ENCODE measurements around the gene ASPHD2. TPM values are rescaled to one million over a fixed set of nuclear protein-coding genes. Genes with fewer than 3 reads are reported as not detected.
A peak's percentile ranks its signal among the peaks of the same experiment; 100 is the strongest.

Gene ASPHD2
- total RNA-seq, 4 donors from 2014 or later: 18.8 to 31.4 (median 22.2) TPM

- 42 to 52% methylated on average over 5 of the region's 5 CpGs for WGBS, 2 donors
- no peak overlapping the region for H3K4me3 ChIP-seq (ENCODE audit: low read depth, poor library complexity, severe bottlenecking)
- DNase-seq (ENCODE audit: low spot score in 2 of 2): no peak
- TF ChIP-seq CTCF (IDR thresholded peaks at IDR 0.05): no peak
- TF ChIP-seq POLR2A (IDR thresholded peaks at IDR 0.05): no peak
- intact Hi-C loops (cut with DNase I; ENCODE audit: low total_unique reads): no loop called here
Observed at GRCh38 chr22:26409719-26410335, 19.2 kb upstream of the ASPHD2 start.

- TF ChIP-seq CTCF (IDR thresholded peaks at IDR 0.05) (no peak), POLR2A (IDR thresholded peaks at IDR 0.05) (no peak)
- intact Hi-C loops (cut with DNase I; ENCODE audit: low total_unique reads): no loop called here
- no peak overlapping the region for H3K4me3 ChIP-seq (ENCODE audit: low read depth, poor library complexity, severe bottlenecking)
- DNase-seq (ENCODE audit: low spot score in 2 of 2): no peak
- 69 to 75% methylated on average over 5 of the region's 5 CpGs for WGBS, 2 donors
Observed at GRCh38 chr22:26410386-26410785, 18.7 kb upstream of the ASPHD2 start.

GRCh38 chr22:26414347-26414746 is 14.7 kb upstream of the ASPHD2 start:
- TF ChIP-seq POLR2A (IDR thresholded peaks at IDR 0.05) (no peak), CTCF (IDR thresholded peaks at IDR 0.05) (no peak)
- intact Hi-C loops (cut with DNase I; ENCODE audit: low total_unique reads): no loop called here
- DNase-seq (ENCODE audit: low spot score in 2 of 2): no peak
- H3K4me3 ChIP-seq (ENCODE audit: low read depth, poor library complexity, severe bottlenecking): no peak overlapping the region
- 82 to 89% methylated on average over 4 of the region's 4 CpGs for WGBS, 2 donors

GRCh38 chr22:26416256-26416655 is 12.8 kb upstream of the ASPHD2 start:
- 30 to 37% methylated on average over 4 of the region's 4 CpGs for WGBS, 2 donors
- intact Hi-C loops (cut with DNase I; ENCODE audit: low total_unique reads): no loop called here
- no peak overlapping the region for H3K4me3 ChIP-seq (ENCODE audit: low read depth, poor library complexity, severe bottlenecking)
- TF ChIP-seq POLR2A (IDR thresholded peaks at IDR 0.05): no peak
- TF ChIP-seq CTCF (IDR thresholded peaks at IDR 0.05): no peak
- no peak for DNase-seq (ENCODE audit: low spot score in 2 of 2)

- 28 to 30% methylated on average over 9 of the region's 9 CpGs for WGBS, 2 donors
- H3K4me3 ChIP-seq (ENCODE audit: low read depth, poor library complexity, severe bottlenecking): no peak overlapping the region
- TF ChIP-seq POLR2A (IDR thresholded peaks at IDR 0.05): no peak
- no peak for TF ChIP-seq CTCF (IDR thresholded peaks at IDR 0.05)
- intact Hi-C loops (cut with DNase I; ENCODE audit: low total_unique reads): no loop called here
- peak in 1 of 2 donors; percentile 19 for DNase-seq (ENCODE audit: low spot score in 2 of 2)
Observed at GRCh38 chr22:26416670-26417276, 12.3 kb upstream of the ASPHD2 start.

- no peak for DNase-seq (ENCODE audit: low spot score in 2 of 2)
- no peak overlapping the region for H3K4me3 ChIP-seq (ENCODE audit: low read depth, poor library complexity, severe bottlenecking)
- 72 to 73% methylated on average over 3 of the region's 3 CpGs for WGBS, 2 donors
- no peak for TF ChIP-seq POLR2A (IDR thresholded peaks at IDR 0.05)
- TF ChIP-seq CTCF (IDR thresholded peaks at IDR 0.05): no peak
- intact Hi-C loops (cut with DNase I; ENCODE audit: low total_unique reads): no loop called here
Observed at GRCh38 chr22:26417406-26417805, 11.7 kb upstream of the ASPHD2 start.

Measured in lower leg skin (tissue), 4 donors.